Measurements from ENCODE around the gene LHX6.
A peak's percentile ranks its signal among the peaks of the same experiment; 100 is the strongest.

LHX6 gene

DNA sequence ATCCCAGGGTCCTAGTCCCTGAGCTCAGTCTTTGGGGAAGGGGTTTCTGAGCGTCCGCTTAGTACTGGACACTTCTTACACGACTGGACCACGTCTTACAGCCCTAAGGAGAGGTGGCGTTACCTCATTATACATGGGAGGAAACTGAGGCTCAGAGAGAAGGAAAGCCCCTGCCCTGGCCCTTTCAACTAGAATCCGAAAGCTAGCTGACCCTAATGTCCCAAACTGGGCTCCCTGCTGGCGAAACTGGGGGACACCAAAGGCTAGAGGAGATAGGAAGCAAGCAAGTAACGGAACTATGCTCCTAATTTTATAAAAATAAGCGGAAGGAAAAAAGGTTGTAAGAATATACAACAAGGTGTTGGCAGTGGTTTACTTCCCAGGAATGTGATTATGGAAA, 14.2 kb downstream of the LHX6 start:
- DNase-seq (ENCODE audit: low spot score) = no peak
- TF ChIP-seq, protein P1, sequence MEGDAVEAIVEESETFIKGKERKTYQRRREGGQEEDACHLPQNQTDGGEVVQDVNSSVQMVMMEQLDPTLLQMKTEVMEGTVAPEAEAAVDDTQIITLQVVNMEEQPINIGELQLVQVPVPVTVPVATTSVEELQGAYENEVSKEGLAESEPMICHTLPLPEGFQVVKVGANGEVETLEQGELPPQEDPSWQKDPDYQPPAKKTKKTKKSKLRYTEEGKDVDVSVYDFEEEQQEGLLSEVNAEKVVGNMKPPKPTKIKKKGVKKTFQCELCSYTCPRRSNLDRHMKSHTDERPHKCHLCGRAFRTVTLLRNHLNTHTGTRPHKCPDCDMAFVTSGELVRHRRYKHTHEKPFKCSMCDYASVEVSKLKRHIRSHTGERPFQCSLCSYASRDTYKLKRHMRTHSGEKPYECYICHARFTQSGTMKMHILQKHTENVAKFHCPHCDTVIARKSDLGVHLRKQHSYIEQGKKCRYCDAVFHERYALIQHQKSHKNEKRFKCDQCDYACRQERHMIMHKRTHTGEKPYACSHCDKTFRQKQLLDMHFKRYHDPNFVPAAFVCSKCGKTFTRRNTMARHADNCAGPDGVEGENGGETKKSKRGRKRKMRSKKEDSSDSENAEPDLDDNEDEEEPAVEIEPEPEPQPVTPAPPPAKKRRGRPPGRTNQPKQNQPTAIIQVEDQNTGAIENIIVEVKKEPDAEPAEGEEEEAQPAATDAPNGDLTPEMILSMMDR (IDR thresholded peaks at IDR 0.05; ENCODE audit: extremely low read depth, missing control alignments) = no peak

DNA sequence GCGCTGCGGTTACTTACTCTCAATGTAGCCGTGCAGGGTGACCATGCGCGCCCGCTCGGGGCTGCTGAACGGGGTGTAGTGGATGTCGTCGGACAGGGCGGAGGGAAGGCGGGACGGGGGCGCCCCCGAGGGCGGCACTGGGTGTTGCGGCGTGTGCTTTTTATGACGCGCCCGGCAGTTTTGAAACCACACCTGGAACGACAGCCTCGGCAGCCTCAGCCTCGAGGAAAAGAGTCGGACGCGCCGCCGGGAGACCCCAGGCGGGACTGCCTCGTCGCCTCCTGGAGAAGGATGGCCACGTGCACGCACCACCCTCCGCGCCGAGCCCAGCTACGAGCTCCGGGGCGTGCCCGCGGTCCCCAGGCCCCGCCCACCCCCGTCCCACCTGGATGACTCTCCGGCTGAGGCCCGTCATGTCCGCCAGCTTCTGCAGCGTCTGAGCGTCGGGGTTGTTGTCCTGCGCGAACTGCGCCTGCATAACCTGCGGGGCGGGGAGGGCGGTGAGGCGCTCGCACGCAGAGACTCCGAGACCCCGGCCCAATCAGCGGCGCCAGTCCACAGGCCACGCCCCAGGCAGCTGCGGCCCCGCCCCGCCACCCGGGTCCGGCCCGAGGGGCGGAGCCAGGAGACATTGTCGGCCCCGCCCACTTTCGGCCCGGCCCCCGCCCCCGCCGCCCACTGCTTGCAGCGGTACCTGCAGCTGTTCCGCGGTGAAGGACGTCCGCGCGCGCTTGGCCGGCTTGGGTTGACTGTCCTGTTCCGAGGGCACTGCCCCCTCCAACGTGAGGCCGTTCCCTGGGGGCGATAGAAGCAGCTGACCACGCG, 15.0 kb downstream of the LHX6 start:
- DNase-seq (ENCODE audit: low spot score) = peak; percentile 88
- TF ChIP-seq, protein P1 (IDR thresholded peaks at IDR 0.05; ENCODE audit: extremely low read depth, missing control alignments) = no peak

DNA sequence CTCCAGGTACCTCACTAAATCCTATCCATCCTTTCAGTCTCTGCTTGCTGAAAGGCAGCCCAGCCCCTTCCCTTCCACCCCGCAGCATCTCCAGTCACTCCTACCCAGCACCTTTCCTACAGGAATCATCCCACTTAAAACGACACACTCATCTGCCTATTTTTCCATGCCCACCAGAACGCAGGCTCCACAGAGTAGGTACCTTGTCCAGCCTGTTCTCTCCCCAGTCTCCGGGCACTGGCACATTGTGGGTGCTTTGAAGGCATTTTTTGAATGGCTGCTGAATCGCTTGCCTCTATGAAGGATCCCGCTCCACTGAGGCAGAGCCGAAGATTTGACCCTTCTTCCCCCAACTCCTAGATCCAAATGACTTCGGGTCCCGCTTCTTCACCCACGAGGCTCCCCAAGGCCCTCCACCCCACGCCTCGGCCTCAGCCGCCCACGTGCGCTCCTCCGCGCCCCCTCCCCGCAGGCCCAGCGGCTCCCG, 15.6 kb downstream of the LHX6 start:
- no peak for DNase-seq (ENCODE audit: low spot score)
- TF ChIP-seq, protein P1 (IDR thresholded peaks at IDR 0.05; ENCODE audit: extremely low read depth, missing control alignments) = no peak

DNA sequence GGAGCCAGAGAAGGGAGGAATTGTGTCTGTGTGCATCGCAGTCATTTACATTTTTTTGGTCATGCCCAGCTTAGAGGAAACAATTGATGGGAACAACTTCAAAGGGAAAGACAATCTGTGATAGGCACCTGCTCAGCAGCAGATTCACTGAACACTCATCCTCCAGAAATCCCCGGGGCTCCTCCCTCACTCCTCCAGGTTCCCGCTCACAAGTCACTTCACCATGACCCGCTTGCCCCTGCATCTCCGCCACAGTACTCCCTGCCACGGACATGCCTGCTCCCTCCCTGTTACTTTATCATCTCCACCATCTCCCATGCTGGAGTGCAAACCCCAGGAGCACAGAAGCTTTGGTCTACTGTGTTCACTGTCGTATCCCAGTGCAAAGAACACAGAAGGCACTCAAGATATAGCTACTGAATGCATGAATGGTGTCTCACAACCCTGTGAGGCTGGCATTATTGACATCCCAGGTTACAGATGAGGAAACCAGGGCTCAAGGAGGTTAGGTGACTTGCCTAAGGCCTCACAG, 16.2 kb downstream of the LHX6 start:
- TF ChIP-seq, protein P1 (IDR thresholded peaks at IDR 0.05; ENCODE audit: extremely low read depth, missing control alignments) = no peak
- DNase-seq (ENCODE audit: low spot score) = no peak

DNA sequence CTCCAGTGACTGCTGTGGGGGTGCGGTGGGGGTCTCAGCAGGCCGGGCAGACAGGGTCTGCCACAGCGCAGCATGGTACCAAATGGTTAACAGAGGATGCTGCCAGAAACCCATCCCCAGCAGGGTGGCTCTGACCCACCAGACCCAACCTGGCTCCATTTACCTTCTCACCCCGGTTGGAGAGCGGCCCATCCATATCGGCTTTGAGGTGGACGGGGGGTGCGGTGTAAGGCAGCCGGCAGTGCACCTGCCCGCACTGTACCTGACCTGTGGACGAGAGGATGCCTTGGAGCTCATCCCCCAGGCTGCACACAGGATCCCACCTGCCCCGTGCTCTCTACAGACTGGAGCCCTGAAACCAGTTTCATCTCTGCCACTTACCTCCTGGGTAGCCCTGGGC, 19.3 kb downstream of the LHX6 start:
- no peak for DNase-seq (ENCODE audit: low spot score)
- TF ChIP-seq, protein P1 (IDR thresholded peaks at IDR 0.05; ENCODE audit: extremely low read depth, missing control alignments) = no peak

DNA sequence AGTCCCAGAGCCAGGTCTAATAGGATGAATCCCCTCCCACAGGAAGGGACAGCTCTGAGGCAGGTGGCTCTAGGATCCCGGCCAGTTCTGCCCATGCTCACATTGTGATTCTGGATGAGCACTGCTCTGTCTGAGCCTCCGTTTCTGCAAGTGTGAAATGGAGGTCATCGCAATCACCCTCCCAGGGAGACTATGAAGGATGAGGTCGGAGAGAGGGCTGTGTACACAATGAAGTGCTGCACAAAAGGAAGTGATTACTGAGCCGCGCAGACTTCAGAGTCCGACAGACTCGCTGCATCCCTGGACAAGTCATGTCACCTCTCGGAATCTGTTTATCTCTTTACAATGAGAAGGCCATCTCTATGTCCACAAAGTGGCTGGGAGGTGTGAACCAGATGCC, 21.7 kb downstream of the LHX6 start:
- DNase-seq (ENCODE audit: low spot score) = no peak
- TF ChIP-seq, protein P1 (IDR thresholded peaks at IDR 0.05; ENCODE audit: extremely low read depth, missing control alignments) = no peak
